ENCODE results near the gene IFIT1B.
"Not testable (repeated sequence)": the region's sequence is repeated elsewhere in the genome, so short reads cannot be mapped to it uniquely, and the experiment has no call there.

The IFIT1B gene

GRCh38 chr10:89344156-89344555, 33.7 kb upstream of the IFIT1B start:
- DNase-seq (ENCODE audit: low read depth), result no peak
- no peak overlapping the region for H3K4me3 ChIP-seq (ENCODE audit: low read length)
- no peak for TF ChIP-seq CTCF (conservative IDR thresholded peaks at IDR 0.05; ENCODE audit: low read length)

GRCh38 chr10:89345367-89346000, 32.4 kb upstream of the IFIT1B start:
- H3K4me3 ChIP-seq (ENCODE audit: low read length), result no peak overlapping the region
- TF ChIP-seq CTCF (conservative IDR thresholded peaks at IDR 0.05; ENCODE audit: low read length), result no peak
- no peak for DNase-seq (ENCODE audit: low read depth)

GRCh38 chr10:89346405-89347254, 31.2 kb upstream of the IFIT1B start:
- TF ChIP-seq CTCF (conservative IDR thresholded peaks at IDR 0.05; ENCODE audit: low read length), result no peak
- H3K4me3 ChIP-seq (ENCODE audit: low read length), result no peak overlapping the region
- peak; percentile 48 for DNase-seq (ENCODE audit: low read depth)

- DNase-seq (ENCODE audit: low read depth), result no peak
- no peak overlapping the region for H3K4me3 ChIP-seq (ENCODE audit: low read length)
- TF ChIP-seq CTCF (conservative IDR thresholded peaks at IDR 0.05; ENCODE audit: low read length), result no peak
These were observed 30.0 kb upstream of the IFIT1B start for GRCh38 chr10:89347701-89348457.

- H3K4me3 ChIP-seq (ENCODE audit: low read length), result no peak overlapping the region
- no peak for DNase-seq (ENCODE audit: low read depth)
- no peak for TF ChIP-seq CTCF (conservative IDR thresholded peaks at IDR 0.05; ENCODE audit: low read length)
These were observed 29.4 kb upstream of the IFIT1B start for GRCh38 chr10:89348481-89348880.

- DNase-seq (ENCODE audit: low read depth), result no peak
- no peak for TF ChIP-seq CTCF (conservative IDR thresholded peaks at IDR 0.05; ENCODE audit: low read length)
- no peak overlapping the region for H3K4me3 ChIP-seq (ENCODE audit: low read length)
These were observed 28.9 kb upstream of the IFIT1B start for GRCh38 chr10:89348975-89349374.

GRCh38 chr10:89350631-89351315, 27.1 kb upstream of the IFIT1B start:
- DNase-seq (ENCODE audit: low read depth), result peak; percentile 54
- H3K4me3 ChIP-seq (ENCODE audit: low read length), result not testable (repeated sequence)

Measured in AG10803 (cell line).